ENCODE data around the gene PLA2G15. TPM values are rescaled to one million over a fixed set of nuclear protein-coding genes. Genes with fewer than 3 reads are reported as not detected.

Gene PLA2G15
- total and polyA plus RNA-seq, 2 of the 13 experiments (the other 11 are each of a cell fraction or from before 2014, with no cell fraction given) = 14.4 to 23.7 TPM

DNA sequence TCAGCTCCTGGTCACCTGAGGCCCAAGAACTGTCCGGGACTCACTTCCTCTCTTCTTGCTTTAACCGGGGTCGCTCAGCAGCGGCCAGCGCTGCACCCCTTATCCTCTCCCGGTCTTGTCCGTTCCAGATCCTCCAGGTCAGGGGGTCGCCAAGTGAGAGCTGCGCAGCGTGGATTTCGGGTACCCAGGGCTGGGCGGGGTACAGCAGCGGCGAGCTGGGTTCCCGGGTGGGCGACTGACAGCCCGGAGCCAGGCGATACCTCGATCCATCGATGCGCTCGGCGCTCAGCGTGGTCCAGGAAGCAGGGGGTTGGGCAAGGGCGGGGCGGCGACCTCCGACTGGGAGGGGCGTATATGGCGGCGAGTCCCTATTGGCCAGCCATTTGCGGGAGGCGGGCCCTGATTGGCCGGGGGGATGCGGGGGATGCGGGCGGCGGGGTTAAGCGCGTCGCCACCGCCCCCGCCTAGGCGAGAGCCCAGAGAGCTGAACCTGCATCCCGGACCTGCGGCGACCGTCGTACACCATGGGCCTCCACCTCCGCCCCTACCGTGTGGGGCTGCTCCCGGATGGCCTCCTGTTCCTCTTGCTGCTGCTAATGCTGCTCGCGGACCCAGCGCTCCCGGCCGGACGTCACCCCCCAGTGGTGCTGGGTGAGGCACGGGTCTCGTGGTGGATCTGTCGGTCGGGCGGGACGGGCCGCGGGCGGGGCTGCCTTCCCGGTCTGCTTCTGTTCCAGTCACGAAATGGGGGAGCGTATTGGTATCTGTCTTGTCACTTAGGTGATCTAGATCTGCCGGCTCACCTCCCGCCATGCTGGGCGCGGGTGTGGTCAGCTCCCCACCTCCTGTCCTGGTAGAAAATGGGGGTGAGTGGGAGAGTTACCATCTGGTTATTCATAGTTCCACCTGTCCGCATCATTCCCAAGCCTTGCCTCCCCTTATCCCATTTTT lies at the start of gene PLA2G15 (continued):
- TF ChIP-seq, protein P1, sequence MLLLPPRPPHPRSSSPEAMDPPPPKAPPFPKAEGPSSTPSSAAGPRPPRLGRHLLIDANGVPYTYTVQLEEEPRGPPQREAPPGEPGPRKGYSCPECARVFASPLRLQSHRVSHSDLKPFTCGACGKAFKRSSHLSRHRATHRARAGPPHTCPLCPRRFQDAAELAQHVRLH (CRISPR knock-in tag; IDR thresholded peaks at IDR 0.05; ENCODE audit: borderline replicate concordance, low read depth) = peak; percentile 35; the same call in 1 of the 2 replicates
- TF ChIP-seq SP2 (CRISPR knock-in tag; IDR thresholded peaks at IDR 0.05) (peak; percentile 92), MYNN (CRISPR knock-in tag; IDR thresholded peaks at IDR 0.05; ENCODE audit: low read depth) (no peak), MTF2 (CRISPR knock-in tag; IDR thresholded peaks at IDR 0.05; ENCODE audit: borderline replicate concordance) (no peak), ZFP1 (CRISPR knock-in tag; IDR thresholded peaks at IDR 0.05) (no peak), SALL2 (CRISPR knock-in tag; IDR thresholded peaks at IDR 0.05) (peak; percentile 93; the same call in 1 of the 2 replicates), ZNF441 (CRISPR knock-in tag; IDR thresholded peaks at IDR 0.05; ENCODE audit: borderline replicate concordance) (0 out of 2 replicates have a peak, but pooled peaks have one; percentile 28), ZFP90 (CRISPR knock-in tag; IDR thresholded peaks at IDR 0.05; ENCODE audit: borderline replicate concordance) (peak; percentile 88), NR2F2 (IDR thresholded peaks at IDR 0.05; ENCODE audit: borderline replicate concordance, low read depth) (no peak; the same call in 1 of the 2 replicates), TBX2 (CRISPR knock-in tag; IDR thresholded peaks at IDR 0.05; ENCODE audit: borderline replicate concordance) (peak; percentile 88), ZNF563 (CRISPR knock-in tag; IDR thresholded peaks at IDR 0.05) (peak; percentile 59; the same call in 1 of the 2 replicates), HOXA9 (CRISPR knock-in tag; IDR thresholded peaks at IDR 0.05; ENCODE audit: borderline replicate concordance) (peak; percentile 8; the same call in 1 of the 2 replicates), CCDC6 (CRISPR knock-in tag; IDR thresholded peaks at IDR 0.05) (peak; percentile 41; the same call in 1 of the 2 replicates), ZNF337 (CRISPR knock-in tag; IDR thresholded peaks at IDR 0.05; ENCODE audit: borderline replicate concordance, low read depth) (no peak; the same call in 1 of the 2 replicates)
- TF ChIP-seq, protein P2, sequence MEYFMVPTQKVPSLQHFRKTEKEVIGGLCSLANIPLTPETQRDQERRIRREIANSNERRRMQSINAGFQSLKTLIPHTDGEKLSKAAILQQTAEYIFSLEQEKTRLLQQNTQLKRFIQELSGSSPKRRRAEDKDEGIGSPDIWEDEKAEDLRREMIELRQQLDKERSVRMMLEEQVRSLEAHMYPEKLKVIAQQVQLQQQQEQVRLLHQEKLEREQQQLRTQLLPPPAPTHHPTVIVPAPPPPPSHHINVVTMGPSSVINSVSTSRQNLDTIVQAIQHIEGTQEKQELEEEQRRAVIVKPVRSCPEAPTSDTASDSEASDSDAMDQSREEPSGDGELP (IDR thresholded peaks at IDR 0.05; ENCODE audit: borderline replicate concordance, low read depth) = peak; percentile 50; the same call in 1 of the 2 replicates
- TF ChIP-seq, protein P3, sequence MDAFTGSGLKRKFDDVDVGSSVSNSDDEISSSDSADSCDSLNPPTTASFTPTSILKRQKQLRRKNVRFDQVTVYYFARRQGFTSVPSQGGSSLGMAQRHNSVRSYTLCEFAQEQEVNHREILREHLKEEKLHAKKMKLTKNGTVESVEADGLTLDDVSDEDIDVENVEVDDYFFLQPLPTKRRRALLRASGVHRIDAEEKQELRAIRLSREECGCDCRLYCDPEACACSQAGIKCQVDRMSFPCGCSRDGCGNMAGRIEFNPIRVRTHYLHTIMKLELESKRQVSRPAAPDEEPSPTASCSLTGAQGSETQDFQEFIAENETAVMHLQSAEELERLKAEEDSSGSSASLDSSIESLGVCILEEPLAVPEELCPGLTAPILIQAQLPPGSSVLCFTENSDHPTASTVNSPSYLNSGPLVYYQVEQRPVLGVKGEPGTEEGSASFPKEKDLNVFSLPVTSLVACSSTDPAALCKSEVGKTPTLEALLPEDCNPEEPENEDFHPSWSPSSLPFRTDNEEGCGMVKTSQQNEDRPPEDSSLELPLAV (CRISPR knock-in tag; conservative IDR thresholded peaks at IDR 0.05; ENCODE audit: low read depth) = no peak
- TF ChIP-seq, protein P4, sequence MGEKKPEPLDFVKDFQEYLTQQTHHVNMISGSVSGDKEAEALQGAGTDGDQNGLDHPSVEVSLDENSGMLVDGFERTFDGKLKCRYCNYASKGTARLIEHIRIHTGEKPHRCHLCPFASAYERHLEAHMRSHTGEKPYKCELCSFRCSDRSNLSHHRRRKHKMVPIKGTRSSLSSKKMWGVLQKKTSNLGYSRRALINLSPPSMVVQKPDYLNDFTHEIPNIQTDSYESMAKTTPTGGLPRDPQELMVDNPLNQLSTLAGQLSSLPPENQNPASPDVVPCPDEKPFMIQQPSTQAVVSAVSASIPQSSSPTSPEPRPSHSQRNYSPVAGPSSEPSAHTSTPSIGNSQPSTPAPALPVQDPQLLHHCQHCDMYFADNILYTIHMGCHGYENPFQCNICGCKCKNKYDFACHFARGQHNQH (CRISPR knock-in tag; IDR thresholded peaks at IDR 0.05) = peak; percentile 40; the same call in 1 of the 2 replicates
- TF ChIP-seq, protein P5, sequence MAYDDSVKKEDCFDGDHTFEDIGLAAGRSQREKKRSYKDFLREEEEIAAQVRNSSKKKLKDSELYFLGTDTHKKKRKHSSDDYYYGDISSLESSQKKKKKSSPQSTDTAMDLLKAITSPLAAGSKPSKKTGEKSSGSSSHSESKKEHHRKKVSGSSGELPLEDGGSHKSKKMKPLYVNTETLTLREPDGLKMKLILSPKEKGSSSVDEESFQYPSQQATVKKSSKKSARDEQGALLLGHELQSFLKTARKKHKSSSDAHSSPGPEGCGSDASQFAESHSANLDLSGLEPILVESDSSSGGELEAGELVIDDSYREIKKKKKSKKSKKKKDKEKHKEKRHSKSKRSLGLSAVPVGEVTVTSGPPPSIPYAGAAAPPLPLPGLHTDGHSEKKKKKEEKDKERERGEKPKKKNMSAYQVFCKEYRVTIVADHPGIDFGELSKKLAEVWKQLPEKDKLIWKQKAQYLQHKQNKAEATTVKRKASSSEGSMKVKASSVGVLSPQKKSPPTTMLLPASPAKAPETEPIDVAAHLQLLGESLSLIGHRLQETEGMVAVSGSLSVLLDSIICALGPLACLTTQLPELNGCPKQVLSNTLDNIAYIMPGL (CRISPR knock-in tag; IDR thresholded peaks at IDR 0.05; ENCODE audit: borderline replicate concordance in 1 of 2, low read depth in 1 of 2) = peak; percentile 62 to 68

Data from HepG2 (cell line).